Posterior cingulate gyrus (tissue), 11 donors: Measurements from ENCODE around the gene TFAP2C.
A peak's percentile ranks its signal among the peaks of the same experiment; 100 is the strongest.
"Not testable (repeated sequence)": the region's sequence is repeated elsewhere in the genome, so short reads cannot be mapped to it uniquely, and the experiment has no call there.

Source experiments
- DNase-seq, 10 donors: peaks; one replicate each; pipeline versions ENCODE4 v3.0.0 to v3.0.0-alpha.2; 2020 to 2021; ENCODE audit warnings: mixed read lengths in 3 of 10
- intact Hi-C: fragments of 100-400 bp; cut with DNase I; formaldehyde crosslinking; loops from one replicate; pipeline ENCODE4 v1.15.1; 2023

Gene TFAP2C

DNA sequence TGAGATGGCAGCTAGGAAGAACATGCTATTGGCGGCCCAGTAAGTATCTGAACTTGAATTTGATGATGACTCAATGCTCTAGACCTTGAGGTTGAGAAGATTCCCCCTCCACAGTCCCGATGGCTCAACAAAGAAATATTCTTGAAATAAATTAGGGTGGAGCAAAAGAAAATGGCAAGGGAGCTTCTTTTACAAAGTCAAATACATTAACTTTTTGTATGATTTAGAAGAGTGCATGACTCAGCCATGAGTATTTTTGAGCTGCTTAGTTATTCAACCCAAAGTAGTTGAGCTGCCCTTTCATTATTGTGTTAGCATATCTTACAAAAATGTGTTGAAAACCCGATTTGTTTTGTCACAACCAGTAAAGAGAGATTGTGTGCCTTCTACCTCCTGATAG lies 7.6 kb downstream of the TFAP2C start:
- DNase-seq: no peak
- intact Hi-C loops: no loop called here

DNA sequence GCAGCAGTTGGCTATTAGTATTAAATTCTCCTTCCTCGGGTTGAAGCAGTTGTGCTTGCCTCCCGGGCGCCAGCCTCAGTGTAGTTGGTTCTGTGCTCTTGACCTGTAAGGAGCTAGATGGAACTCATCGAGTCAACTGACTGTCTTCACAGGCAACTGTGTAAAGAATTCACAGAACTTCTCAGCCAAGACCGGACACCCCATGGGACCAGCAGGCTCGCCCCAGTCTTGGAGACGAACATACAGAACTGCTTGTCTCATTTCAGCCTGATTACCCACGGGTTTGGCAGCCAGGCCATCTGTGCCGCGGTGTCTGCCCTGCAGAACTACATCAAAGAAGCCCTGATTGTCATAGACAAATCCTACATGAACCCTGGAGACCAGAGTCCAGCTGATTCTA lies 8.5 kb downstream of the TFAP2C start:
- peak in 2 of 10 donors; percentile 51 to 54 for DNase-seq
- intact Hi-C loops: no loop called here

DNA sequence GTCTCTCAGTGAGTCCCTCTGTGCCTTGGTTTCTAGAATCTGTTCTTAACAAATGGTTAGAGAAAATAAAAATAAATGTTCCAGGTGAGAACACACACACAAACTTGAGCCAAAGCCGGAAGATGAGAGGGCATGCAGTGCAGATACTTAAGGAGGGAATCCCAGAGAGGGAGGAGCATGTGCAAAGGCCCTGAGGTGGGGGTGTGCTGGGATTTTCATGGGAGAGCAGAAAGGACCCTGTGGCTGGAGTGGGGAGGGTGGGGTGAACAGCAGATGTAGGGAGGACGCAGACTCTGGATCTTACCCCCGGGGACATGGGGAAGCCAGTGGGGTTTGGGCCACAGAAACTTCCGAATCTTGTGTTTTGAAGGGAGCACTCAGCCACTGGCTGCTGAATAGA lies 17.5 kb downstream of the TFAP2C start:
- intact Hi-C loops: no loop called here
- peak in 2 of 10 donors; percentile 7 to 30 for DNase-seq

DNA sequence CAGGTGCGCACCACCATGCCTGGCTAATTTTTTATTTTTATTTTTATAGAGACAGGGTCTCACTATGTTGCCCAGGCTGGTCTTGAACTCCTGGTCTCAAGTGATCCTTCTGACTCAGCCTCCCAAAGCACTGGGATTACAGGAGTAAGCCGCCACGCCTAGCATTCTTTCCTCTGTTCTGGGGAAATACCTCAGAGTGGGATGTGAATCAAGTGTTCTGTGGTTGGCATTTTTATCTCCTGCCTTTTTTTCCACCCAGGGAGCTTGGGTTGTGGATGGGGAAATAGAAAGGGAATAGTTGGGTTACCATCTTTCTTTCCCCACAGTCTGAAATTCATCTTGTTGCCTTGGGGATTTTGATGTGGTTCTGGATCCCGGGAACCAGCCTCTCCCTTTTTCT lies 24.1 kb downstream of the TFAP2C start:
- peak in 1 of 10 donors; percentile 3 for DNase-seq
- intact Hi-C loops: no loop called here

DNA sequence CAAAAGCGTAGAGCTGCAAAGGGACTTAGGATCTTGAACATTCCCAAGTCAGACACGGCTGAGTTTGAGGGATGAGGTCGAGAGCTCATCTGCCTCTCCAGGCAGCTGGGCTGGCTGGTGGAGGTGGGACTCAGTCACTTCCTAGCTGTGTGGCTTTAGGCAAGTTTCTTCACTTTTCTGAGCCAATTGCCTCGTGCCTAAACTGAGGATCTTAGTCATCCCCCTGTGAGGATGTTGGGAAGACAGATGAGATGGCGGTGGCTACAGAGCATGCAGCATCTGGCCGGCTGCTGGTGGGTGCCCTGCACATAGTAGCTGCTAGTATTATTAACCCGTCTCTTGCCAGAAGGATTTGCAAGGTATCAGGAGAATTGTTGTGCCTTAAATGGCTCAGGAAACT lies 27.5 kb downstream of the TFAP2C start:
- intact Hi-C loops: no loop called here
- peak in 3 of 10 donors; percentile 11 to 46 (median 36) for DNase-seq

DNA sequence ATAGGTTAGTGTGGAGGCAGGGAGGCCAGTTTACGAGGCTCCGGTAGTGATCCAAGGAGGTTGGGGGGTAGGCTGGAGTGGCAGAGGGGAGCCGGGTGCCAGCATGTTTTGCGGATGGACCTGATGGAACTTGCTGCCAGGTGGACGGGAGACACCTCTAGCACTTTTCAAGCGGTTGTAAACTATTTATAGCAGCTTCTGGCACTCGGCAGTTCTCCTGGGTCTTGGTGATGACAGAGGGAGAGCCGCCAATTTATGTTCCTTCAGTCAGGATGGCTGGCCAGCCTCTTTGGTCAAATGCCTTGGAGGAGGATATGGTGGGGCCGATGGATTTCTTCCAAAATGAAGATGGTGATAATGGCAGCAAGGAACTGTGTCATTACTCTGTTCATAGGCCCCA lies 28.8 kb downstream of the TFAP2C start:
- DNase-seq: peak in 1 of 10 donors; percentile 43
- intact Hi-C loops: no loop called here

DNA sequence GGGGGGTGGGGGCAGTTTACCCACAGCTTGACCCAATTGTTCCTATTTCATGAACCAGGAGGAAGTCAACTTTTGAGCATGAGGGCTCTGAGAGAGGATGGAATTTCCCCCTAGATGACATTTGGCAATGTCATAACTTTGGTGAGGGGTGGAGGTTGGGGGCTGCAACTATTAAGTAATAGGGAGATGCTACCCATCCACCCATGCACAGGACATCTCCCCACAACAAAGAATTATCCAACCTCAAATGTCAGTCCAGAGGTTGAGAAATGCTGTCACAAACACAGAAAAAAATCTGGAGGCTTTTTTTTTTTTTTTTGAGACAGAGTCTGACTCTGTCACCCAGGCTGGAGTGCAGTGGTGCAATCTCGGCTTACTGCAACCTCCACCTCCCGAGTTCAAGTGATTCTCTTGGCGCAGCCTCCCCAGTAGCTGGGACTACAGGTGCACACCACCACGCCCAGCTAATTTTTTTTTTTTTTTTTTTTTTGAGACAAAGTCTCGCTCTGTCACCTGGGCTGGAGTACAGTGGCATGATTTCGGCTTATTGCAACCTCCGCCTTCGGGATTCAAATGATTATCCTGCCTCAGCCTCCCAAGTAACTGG lies 29.3 kb downstream of the TFAP2C start:
- DNase-seq, intact Hi-C loops: not testable (repeated sequence)

DNA sequence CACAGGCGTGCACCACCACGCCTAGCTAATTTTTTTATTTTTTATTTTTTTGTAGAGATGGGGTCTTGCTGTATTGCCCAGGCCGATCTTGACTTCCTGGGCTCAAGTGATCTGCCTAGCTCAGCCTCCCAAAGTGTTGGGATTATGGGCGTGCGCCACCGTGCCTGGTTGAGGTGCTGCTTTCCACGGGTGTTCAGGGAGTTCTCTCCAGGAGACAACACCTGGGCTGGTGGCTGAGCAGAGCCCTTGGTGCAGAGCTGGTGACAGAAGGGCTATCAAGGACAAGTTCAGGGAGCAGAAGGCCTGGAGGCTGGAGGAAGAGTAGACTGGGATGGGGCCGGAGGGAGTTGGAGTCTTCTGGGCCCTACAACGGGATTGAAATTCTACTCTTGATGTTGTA lies 34.6 kb downstream of the TFAP2C start:
- intact Hi-C loops: no loop called here
- DNase-seq: peak in 2 of 10 donors; percentile 55 to 80

DNA sequence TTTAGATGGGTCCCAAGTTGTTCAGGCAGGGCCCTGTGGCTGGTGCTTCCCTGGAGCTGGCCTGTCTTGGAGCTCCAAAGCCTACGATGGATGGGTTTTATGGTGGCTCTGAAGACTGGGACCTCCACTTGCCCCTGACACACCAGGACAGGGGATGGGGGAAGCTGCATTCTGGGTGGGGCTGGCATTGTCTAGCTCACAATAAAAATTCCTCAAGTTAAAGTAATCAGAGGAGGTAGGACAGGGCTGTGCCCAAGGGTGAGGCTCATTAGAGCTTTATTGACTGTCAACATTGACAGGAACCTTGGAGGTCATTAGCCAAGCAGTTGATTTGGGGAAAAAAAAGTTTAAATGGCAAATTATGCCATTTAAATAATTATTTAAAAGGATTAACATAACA lies 35.7 kb downstream of the TFAP2C start:
- intact Hi-C loops: no loop called here
- DNase-seq: no peak

DNA sequence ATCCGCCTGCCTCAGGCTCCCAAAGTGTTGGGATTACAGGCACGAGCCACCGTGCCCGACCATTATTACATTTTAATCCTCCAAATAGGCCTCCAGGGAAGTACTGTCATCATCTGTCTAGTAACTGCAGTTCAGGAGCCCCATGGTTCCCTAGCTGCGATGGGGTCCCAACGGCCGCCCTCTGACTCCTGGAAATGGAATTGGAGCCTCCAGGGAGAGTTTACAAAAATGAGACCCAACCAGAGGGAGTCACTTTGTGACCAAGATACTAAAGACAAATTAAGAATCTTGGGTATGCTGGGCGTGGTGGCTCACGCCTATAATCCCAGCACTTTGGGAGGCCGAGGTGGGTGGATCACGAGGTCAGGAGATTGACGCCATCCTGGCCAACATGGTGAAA lies 36.7 kb downstream of the TFAP2C start:
- DNase-seq: no peak
- intact Hi-C loops: no loop called here

DNA sequence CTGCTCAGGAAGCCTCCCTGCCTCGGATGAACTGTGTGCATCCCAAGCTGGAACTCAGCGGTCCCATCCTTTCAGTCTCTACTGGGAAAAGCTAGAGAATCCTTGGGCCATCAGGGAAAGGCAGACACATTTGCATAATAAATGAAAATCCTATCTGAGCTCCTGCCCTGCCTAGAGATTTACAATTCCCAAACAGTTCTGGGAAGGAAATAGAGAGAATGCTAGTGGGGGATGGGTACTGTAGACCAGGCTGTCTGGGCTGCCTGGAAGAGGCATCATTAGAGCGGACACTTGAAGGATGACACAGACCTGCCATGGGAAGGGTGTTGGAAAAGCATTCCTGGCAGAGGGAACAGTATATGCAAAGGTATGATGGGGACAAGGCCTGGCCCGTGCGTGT lies 44.3 kb downstream of the TFAP2C start:
- intact Hi-C loops: no loop called here
- no peak for DNase-seq

DNA sequence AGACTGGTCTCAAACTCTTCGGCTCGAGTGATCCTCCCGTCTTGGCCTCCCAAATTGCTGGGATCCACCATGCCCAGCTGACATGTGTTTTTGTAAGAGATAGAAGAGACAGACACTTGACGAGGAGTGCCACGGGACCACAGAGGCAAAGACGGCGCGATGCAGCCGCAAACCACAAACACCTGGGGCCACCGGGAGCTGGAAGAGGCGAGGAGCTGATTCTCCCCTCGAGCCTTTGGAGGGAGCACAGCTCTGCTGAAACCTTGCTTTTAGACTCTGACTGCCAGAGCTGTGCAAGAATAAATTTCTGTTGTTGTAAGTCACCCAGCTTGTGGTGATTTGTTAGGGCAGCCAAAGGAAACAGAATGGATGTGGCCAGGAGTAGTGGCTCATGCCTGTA lies 46.9 kb downstream of the TFAP2C start:
- DNase-seq: no peak
- intact Hi-C loops: no loop called here

DNA sequence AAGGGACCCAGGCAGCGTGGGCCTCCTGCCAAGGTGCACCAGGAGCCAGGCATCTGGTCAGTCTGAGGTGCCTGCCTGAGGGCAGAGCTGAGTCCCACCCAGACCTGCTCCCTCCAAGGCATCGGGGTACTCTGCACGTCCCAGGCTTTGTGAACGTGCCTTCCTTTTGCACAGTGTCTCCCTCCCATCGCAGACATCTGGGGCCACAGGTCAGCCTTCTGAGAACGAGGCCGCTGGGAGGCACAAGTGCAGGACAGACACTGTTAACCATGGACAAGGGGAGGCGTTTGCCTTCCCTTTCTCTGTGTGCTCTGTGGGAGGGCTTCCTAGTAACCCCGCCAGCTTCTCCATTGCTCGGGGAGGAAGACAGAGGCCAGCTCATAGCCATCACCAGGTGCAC lies 47.6 kb downstream of the TFAP2C start:
- no peak for DNase-seq
- intact Hi-C loops: no loop called here

DNA sequence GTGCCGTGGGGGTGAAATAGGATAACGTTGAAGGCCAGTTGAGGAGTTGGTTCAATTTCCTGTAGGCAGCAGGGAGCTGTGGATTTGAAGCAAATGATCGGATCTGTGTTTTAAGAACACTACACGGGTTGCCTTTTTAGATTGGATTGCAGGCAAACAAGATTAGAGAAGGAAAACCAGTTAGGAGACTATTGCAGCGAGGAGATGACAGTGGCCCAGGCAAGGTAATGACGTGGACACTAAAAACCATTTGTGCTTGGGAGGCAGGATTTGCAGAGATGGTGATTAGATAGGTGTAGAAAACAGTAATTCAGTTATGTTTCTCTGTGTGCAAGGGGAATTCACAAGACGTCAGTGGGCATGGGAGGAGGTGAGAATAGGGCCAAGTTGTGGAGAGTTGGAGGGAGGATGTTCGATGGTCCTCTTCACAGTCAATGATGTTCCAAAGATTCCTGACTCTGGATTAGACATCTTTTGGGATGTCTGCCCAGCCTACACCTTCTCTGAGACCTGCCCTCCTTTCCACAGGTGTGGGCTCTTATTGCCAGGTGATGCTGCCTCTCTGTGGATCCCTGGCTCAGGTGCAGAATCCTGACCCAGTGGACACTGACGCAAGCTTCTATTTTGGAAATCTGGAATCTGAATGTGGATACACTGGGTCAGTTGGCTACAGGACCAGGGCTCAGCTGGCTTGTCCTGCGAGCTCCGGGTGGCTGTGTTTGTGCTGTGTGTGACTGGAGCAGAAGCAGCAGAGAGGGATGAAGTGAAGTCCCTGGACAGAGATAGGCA lies 54.2 kb downstream of the TFAP2C start:
- intact Hi-C loops: no loop called here
- DNase-seq: no peak

DNA sequence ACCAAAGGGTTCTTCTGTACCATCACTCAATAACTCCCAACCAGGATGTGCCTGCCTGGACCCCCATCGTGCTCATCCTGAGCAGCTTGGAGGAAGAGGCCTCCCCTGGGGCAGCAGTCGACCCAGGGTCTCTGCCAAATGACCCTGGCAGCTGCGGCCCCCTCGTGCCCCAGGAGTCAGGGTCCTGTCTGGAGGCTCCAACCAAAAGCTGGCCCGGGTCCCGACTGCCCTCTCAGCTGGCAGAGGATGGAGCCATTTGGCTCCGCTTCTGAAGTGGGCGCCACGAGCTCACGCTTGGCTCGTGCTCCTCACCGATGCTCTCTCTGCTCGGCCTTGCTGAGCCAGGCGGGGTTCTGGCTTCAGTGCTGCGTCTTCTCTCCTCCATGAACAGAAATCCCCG lies 56.8 kb downstream of the TFAP2C start:
- peak in 1 of 10 donors; percentile 84 for DNase-seq
- intact Hi-C loops: no loop called here

DNA sequence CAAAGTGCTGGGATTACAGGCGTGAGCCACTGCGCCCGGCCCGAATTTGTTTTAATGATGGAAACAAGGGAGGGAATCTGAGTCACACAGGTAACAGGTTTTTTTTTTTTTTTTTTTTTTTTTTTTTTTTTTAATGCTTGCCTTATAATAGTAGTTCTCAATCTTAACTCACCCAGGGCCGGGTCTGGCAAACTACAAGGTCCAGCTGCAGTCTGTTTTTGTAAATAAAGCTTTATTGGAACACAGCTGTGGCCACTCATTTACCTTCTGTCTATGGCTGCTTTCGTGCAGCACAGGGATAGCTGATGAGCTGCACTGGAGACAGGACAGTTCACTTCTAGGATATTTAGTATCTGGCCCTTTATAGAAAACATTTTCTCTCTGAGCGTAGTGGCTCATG lies 58.0 kb downstream of the TFAP2C start:
- intact Hi-C loops: no loop called here

DNA sequence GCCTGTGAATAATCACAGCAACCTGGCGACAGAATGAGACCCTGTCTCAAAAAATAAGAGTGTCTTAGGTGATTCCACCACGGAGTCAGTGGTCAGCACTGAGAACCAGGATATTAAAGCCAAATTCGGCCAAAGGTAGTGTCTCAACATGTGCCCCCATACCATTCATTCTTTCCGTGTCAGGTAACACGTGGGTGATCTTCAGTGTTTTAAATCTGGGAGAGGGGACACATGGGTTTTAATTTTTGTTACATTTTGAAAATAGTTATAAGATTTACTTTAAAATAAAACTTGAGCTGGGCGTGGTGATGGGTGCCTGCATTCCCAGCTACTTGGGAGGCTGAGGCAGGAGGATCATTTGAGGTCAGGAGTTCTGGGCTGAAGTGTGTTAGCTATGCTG lies 59.0 kb downstream of the TFAP2C start:
- intact Hi-C loops: no loop called here

More for the DNA sequence above, 58.0 kb downstream of the TFAP2C start:
- peak in 1 of 10 donors; percentile 39 for DNase-seq

More for the DNA sequence above, 59.0 kb downstream of the TFAP2C start:
- no peak for DNase-seq
